HepG2 (cell line): ENCODE data around the gene TBC1D20. TPM values are rescaled to one million over a fixed set of nuclear protein-coding genes. Genes with fewer than 3 reads are reported as not detected.

ENCODE experiments used
- ATF2 ChIP-seq: sonication (generic); formaldehyde crosslinking; IDR thresholded peaks from 2 replicates; pipeline ENCODE4 v1.4.0; 2020; ENCODE audit warnings: missing genetic modification reagents
- ELF1 ChIP-seq: sonication (generic); formaldehyde crosslinking; IDR thresholded peaks from 2 replicates; pipeline ENCODE4 v1.4.0; 2020; ENCODE audit warnings: missing genetic modification reagents
- HMGXB4 ChIP-seq, 2 experiments: sonication (generic) in 1 of 2; formaldehyde crosslinking in 1 of 2; IDR thresholded peaks; 2 replicates each; pipeline versions ENCODE4 v1.4.0 to v1.6.1; 2018 to 2020; ENCODE audit warnings: missing genetic modification reagents in 2 of 2, borderline replicate concordance in 1 of 2, low read depth in 1 of 2, mild to moderate bottlenecking in 1 of 2, missing biosample characterization in 1 of 2
- HNF1B ChIP-seq: sonication (generic); formaldehyde crosslinking; IDR thresholded peaks from 2 replicates; pipeline ENCODE4 v1.5.1; 2020; ENCODE audit warnings: mild to moderate bottlenecking, moderate library complexity, missing genetic modification reagents
- HNRNPH1 ChIP-seq: fragments of 200-400 bp; formaldehyde crosslinking; optimal IDR thresholded peaks from 2 replicates; pipeline ENCODE3; 2017; ENCODE audit warnings: mild to moderate bottlenecking, low read depth, low read length
- MXD4 ChIP-seq: IDR thresholded peaks from 2 replicates; pipeline ENCODE4 v1.6.1; 2016; ENCODE audit warnings: mild to moderate bottlenecking, missing biosample characterization, missing genetic modification reagents
- PLSCR1 ChIP-seq: sonication (generic); formaldehyde crosslinking; IDR thresholded peaks from 2 replicates; pipeline ENCODE4 v1.5.0; 2020; ENCODE audit warnings: missing genetic modification reagents, mild to moderate bottlenecking, borderline replicate concordance
- POLR2A ChIP-seq, 2 experiments: IDR thresholded peaks; 2 replicates each; pipeline ENCODE4 v1.6.1; 2011; ENCODE audit warnings: low read depth in 2 of 2, low read length in 2 of 2, mild to moderate bottlenecking in 1 of 2, moderate library complexity in 1 of 2; ENCODE audit not compliant: insufficient read depth in 1 of 2
- POLR2G ChIP-seq: fragments of 200-400 bp; formaldehyde crosslinking; IDR thresholded peaks from 2 replicates; pipeline ENCODE4 v1.6.1; 2018; ENCODE audit warnings: mild to moderate bottlenecking, low read depth, low read length, moderate library complexity
- PRDM15 ChIP-seq: sonication (generic); formaldehyde crosslinking; IDR thresholded peaks from 2 replicates; pipeline ENCODE4 v1.4.0; 2020; ENCODE audit warnings: missing genetic modification reagents
- ZBED4 ChIP-seq: sonication (generic); formaldehyde crosslinking; IDR thresholded peaks from 2 replicates; pipeline ENCODE4 v1.4.0; 2020; ENCODE audit warnings: missing genetic modification reagents, borderline replicate concordance
- polyA plus RNA-seq, 8 experiments: library from polyadenylated mRNA; depleted of rRNA in 3 of 8; stranded (reverse) in 7 of 8; unstranded in 1 of 8; fragments of >200 nt; fragmentation: Illumina TruSeq in 4 of 8; extraction: Trizol in 4 of 8; gene quantifications; 2 replicates each; pipeline versions ENCODE4 v1.2.1 to v1.2.3, GENCODE V29; 2011 to 2016; ENCODE audit warnings: low read depth in 4 of 8, missing spikeins in 1 of 8, mixed read lengths in 1 of 8; ENCODE audit not compliant: insufficient read depth in 1 of 8
- total RNA-seq, 5 experiments: library from RNA; depleted of rRNA; stranded (reverse); fragments of >200 nt; fragmentation: Illumina TruSeq; extraction: Trizol; gene quantifications; 2 replicates each; pipeline ENCODE4 v1.2.3, GENCODE V29; 2016; ENCODE audit warnings: low read depth in 1 of 5

TBC1D20 gene
- total and polyA plus RNA-seq, 2 of the 13 experiments (the other 11 are each of a cell fraction or from before 2014, with no cell fraction given): 36.6 to 47.1 TPM

- TF ChIP-seq HNF1B (CRISPR knock-in tag): 0 out of 2 replicates have a peak, but pooled peaks have one; percentile 24
- TF ChIP-seq HNRNPH1: peak; percentile 13
- no peak for TF ChIP-seq PRDM15 (CRISPR knock-in tag)
- TF ChIP-seq ELF1 (CRISPR knock-in tag): 0 out of 2 replicates have a peak, but pooled peaks have one; percentile 13
- TF ChIP-seq ATF2 (CRISPR knock-in tag): no peak
- 0 out of 4 replicates have a peak, but pooled peaks of 1 of the 2 experiments have one; percentile 12 for TF ChIP-seq HMGXB4 (CRISPR knock-in tag; IDR thresholded peaks at IDR 0.05; ENCODE audit: borderline replicate concordance in 1 of 2, low read depth in 1 of 2)
- TF ChIP-seq POLR2G: peak; percentile 65
- TF ChIP-seq MXD4 (CRISPR knock-in tag): 0 out of 2 replicates have a peak, but pooled peaks have one; percentile 30
- TF ChIP-seq ZBED4 (CRISPR knock-in tag): no peak
- no peak for TF ChIP-seq PLSCR1 (CRISPR knock-in tag)
- peak in 1 of 2 experiments; percentile 27; a peak in 1 of 4 replicates for TF ChIP-seq POLR2A (IDR thresholded peaks at IDR 0.05; ENCODE audit: insufficient read depth in 1 of 2, low read depth in 2 of 2, low read length in 2 of 2)
Observed at GRCh38 chr20:433300-433975, 28.9 kb downstream of the TBC1D20 start (continued).
